ENCODE data around the gene RASSF7.

- TF ChIP-seq CTCF (conservative IDR thresholded peaks at IDR 0.05; ENCODE audit: low read depth, low read length) = no peak
- TF ChIP-seq EZH2 (IDR thresholded peaks at IDR 0.05; ENCODE audit: low read length, unreplicated experiment) = no peak
Measured at GRCh38 chr11:607020-607780, 46.4 kb downstream of the RASSF7 start.
